Measurements from ENCODE around the gene NUDT5. TPM values are rescaled to one million over a fixed set of nuclear protein-coding genes. Genes with fewer than 3 reads are reported as not detected.

The NUDT5 gene
- total and polyA plus RNA-seq, 2 experiments from 2014 or later, result 33.2 to 107 TPM

- H3K9me3 ChIP-seq (ENCODE audit: low read depth), result no peaks in the 10 kb centered on the region
- H3K4me1 ChIP-seq (ENCODE audit: insufficient read depth), result no peaks in the 10 kb centered on the region
- no peak for DNase-seq
- H3K9me2 ChIP-seq (ENCODE audit: insufficient read depth), result no peaks in the 10 kb centered on the region
- no peak overlapping the region for H2AFZ ChIP-seq
- in situ Hi-C loops (cut with MboI), result no loop called here
- no peak overlapping the region for H3K27ac ChIP-seq
- WGBS, 2 experiments (ENCODE audit: low coverage in 1 of 2, low lambda C conversion rate in 2 of 2, missing lambda C conversion rate in 2 of 2), result 100% methylated on average over 1 of the region's 1 CpG
- no peak overlapping the region for H3K4me3 ChIP-seq
- no peak for TF ChIP-seq EZH2phosphoT487 (IDR thresholded peaks at IDR 0.05; ENCODE audit: insufficient read depth, low read depth)
- TF ChIP-seq EZH2 (IDR thresholded peaks at IDR 0.05; ENCODE audit: insufficient read depth, poor library complexity, severe bottlenecking), result no peak
- peaks cover 51% of the 10 kb centered on the region for H3K36me3 ChIP-seq (ENCODE audit: low read depth)
- no peak overlapping the region for H3K9ac ChIP-seq
- no peaks in the 10 kb centered on the region for H3K27me3 ChIP-seq (replicated peaks; ENCODE audit: insufficient read depth)
- H4K20me1 ChIP-seq (ENCODE audit: insufficient read depth), result no peaks in the 10 kb centered on the region
- H3K79me2 ChIP-seq (ENCODE audit: insufficient read depth), result no peaks in the 10 kb centered on the region
- no peaks in the 10 kb centered on the region for H3F3A ChIP-seq (ENCODE audit: insufficient read depth)
- H3K4me2 ChIP-seq (ENCODE audit: unreplicated experiment), result no peak overlapping the region
These were observed 55.7 kb downstream of the NUDT5 start for GRCh38 chr10:12140038-12140437.

DNA sequence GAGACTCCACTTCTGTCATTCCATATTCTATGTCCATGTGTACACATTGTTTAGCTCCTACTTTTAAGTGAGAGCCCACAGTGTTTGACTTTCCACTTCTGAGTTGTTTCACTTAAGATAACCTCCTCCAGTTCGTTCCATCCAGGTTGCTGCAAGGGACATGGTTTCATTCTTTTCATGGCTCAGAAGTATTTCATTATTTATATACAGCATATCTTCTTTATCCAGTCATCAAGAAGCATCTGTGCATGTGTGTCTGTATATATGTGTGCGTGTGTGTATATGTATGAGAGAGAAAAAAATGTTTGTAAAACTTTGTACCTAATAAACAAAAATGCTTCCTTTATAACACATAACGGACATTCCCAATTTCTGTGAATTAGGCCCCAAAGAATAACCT is 60.1 kb downstream of the NUDT5 start:
- H3K4me3 ChIP-seq, result no peak overlapping the region
- H3K9me2 ChIP-seq (ENCODE audit: insufficient read depth), result no peaks in the 10 kb centered on the region
- no peak overlapping the region for H3K4me2 ChIP-seq (ENCODE audit: unreplicated experiment)
- in situ Hi-C loops (cut with MboI), result no loop called here
- H4K20me1 ChIP-seq (ENCODE audit: insufficient read depth), result no peaks in the 10 kb centered on the region
- no peak overlapping the region for H2AFZ ChIP-seq
- H3F3A ChIP-seq (ENCODE audit: insufficient read depth), result 0 out of 2 replicates have a peak, but pooled peaks cover under 1% of the 10 kb centered on the region
- H3K36me3 ChIP-seq (ENCODE audit: low read depth), result peaks cover 28% of the 10 kb centered on the region
- H3K9ac ChIP-seq, result no peak overlapping the region
- H3K27ac ChIP-seq, result no peak overlapping the region
- H3K27me3 ChIP-seq (replicated peaks; ENCODE audit: insufficient read depth), result no peaks in the 10 kb centered on the region
- no peak for DNase-seq
- no peaks in the 10 kb centered on the region for H3K4me1 ChIP-seq (ENCODE audit: insufficient read depth)
- TF ChIP-seq EZH2phosphoT487 (IDR thresholded peaks at IDR 0.05; ENCODE audit: insufficient read depth, low read depth) (no peak), EZH2 (IDR thresholded peaks at IDR 0.05; ENCODE audit: insufficient read depth, poor library complexity, severe bottlenecking) (no peak)
- H3K9me3 ChIP-seq (ENCODE audit: low read depth), result no peaks in the 10 kb centered on the region
- peaks cover 21% of the 10 kb centered on the region for H3K79me2 ChIP-seq (ENCODE audit: insufficient read depth)
- 95 to 96% methylated on average over 3 of the region's 3 CpGs for WGBS, 2 experiments (ENCODE audit: low coverage in 1 of 2, low lambda C conversion rate in 2 of 2, missing lambda C conversion rate in 2 of 2)

DNA sequence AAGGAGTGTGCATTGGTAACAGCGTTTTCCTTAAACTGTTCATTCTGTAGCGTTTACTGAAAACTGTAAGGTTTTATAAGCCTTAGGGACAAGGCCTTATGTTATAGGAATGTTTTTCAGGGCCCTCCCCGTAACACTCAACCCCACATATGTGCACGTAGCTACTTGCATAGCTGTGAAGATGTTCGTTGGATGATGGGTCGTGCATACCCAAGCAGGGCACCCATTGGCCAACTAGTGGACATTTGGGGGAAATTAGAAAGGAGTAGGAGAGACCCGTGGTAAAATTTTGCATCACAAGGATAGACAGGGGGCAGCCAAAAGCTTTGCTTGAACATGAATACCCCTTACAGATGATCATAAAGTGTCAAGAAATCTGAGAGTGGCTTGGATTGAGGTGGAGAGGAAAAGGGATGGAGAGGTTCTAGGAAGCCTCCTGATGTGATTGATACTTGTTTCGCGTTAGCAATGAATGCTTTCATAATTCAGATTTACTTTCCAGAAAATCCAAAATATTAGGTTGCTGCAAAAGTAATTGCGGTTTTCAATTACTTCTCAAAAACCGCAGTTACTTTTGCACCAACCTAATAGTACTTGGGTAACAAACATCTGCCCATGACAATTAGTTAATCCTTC is 65.3 kb downstream of the NUDT5 start:
- Histone ChIP-seq H3K9me3 (ENCODE audit: low read depth) (no peaks in the 10 kb centered on the region), H3F3A (ENCODE audit: insufficient read depth) (peaks cover 8% of the 10 kb centered on the region; the same call in 1 of the 2 replicates), H3K79me2 (ENCODE audit: insufficient read depth) (peaks cover 30% of the 10 kb centered on the region), H3K9ac (peak overlapping the region; percentile 87), H3K36me3 (ENCODE audit: low read depth) (no peaks in the 10 kb centered on the region; the same call in 1 of the 2 replicates), H3K27me3 (replicated peaks; ENCODE audit: insufficient read depth) (no peaks in the 10 kb centered on the region), H3K4me3 (peak overlapping the region; percentile 91), H2AFZ (peak overlapping the region; percentile 92), H3K4me1 (ENCODE audit: insufficient read depth) (no peaks in the 10 kb centered on the region), H3K4me2 (ENCODE audit: unreplicated experiment) (peak overlapping the region; percentile 90), H3K27ac (peak overlapping the region; percentile 51), H3K9me2 (ENCODE audit: insufficient read depth) (no peaks in the 10 kb centered on the region), H4K20me1 (ENCODE audit: insufficient read depth) (no peaks in the 10 kb centered on the region)
- DNase-seq, result peak; percentile 87
- in situ Hi-C loops (cut with MboI), result no loop called here
- 29 to 32% methylated on average over 11 of the region's 11 CpGs for WGBS, 2 experiments (ENCODE audit: low coverage in 1 of 2, low lambda C conversion rate in 2 of 2, missing lambda C conversion rate in 2 of 2)
- TF ChIP-seq EZH2 (IDR thresholded peaks at IDR 0.05; ENCODE audit: insufficient read depth, poor library complexity, severe bottlenecking) (no peak), EZH2phosphoT487 (IDR thresholded peaks at IDR 0.05; ENCODE audit: insufficient read depth, low read depth) (no peak)

- peak; percentile 97 for DNase-seq
- Histone ChIP-seq H3K36me3 (ENCODE audit: low read depth) (no peaks in the 10 kb centered on the region; the same call in 1 of the 2 replicates), H3K27me3 (replicated peaks; ENCODE audit: insufficient read depth) (no peaks in the 10 kb centered on the region), H3K27ac (peak within 1 kb of the TSS; percentile 81), H4K20me1 (ENCODE audit: insufficient read depth) (no peaks in the 10 kb centered on the region), H3K4me1 (ENCODE audit: insufficient read depth) (no peaks in the 10 kb centered on the region), H3K4me3 (peak within 1 kb of the TSS; percentile 91), H3K4me2 (ENCODE audit: unreplicated experiment) (peak within 1 kb of the TSS; percentile 90), H3K9me2 (ENCODE audit: insufficient read depth) (no peaks in the 10 kb centered on the region), H2AFZ (peak within 1 kb of the TSS; percentile 92), H3F3A (ENCODE audit: insufficient read depth) (peaks cover 8% of the 10 kb centered on the region; the same call in 1 of the 2 replicates), H3K79me2 (ENCODE audit: insufficient read depth) (peaks cover 30% of the 10 kb centered on the region), H3K9ac (peak within 1 kb of the TSS; percentile 87), H3K9me3 (ENCODE audit: low read depth) (no peaks in the 10 kb centered on the region)
- WGBS, 2 experiments (ENCODE audit: low coverage in 1 of 2, low lambda C conversion rate in 2 of 2, missing lambda C conversion rate in 2 of 2), result 1 to 2% methylated on average over 66 to 89 of the region's 108 CpGs
- in situ Hi-C loops (cut with MboI), result no loop called here
- TF ChIP-seq EZH2phosphoT487 (IDR thresholded peaks at IDR 0.05; ENCODE audit: insufficient read depth, low read depth), result no peak
- no peak for TF ChIP-seq EZH2 (IDR thresholded peaks at IDR 0.05; ENCODE audit: insufficient read depth, poor library complexity, severe bottlenecking)
These were observed 66.2 kb downstream of the NUDT5 start, which contains the start of gene SEC61A2 for GRCh38 chr10:12129222-12130111. TSS of gene SEC61A2 (plus strand) at chr10:12129677. CDS start at chr10:12129788, 111 bp downstream.

Measured in GM23248 (cell line).